OCI-LY1 (cell line): Measurements from ENCODE around the gene RIN1.

ENCODE experiments used
- H2AFZ ChIP-seq: fragments of 200-600 bp; sonication (generic), shearing (Covaris generic); 2 replicates; pipeline ENCODE4 v1.6.0; 2014; ENCODE audit warnings: antibody characterized with exemption, mild to moderate bottlenecking, low read length
- H3F3A ChIP-seq: fragments of 200-600 bp; sonication (generic), shearing (Covaris generic); 2 replicates; pipeline ENCODE4 v1.6.0; 2014; ENCODE audit warnings: mild to moderate bottlenecking, antibody characterized with exemption, low read length, moderate library complexity; ENCODE audit not compliant: insufficient read depth
- H3K27ac ChIP-seq: fragments of 200-600 bp; sonication (generic); 2 replicates; pipeline ENCODE4 v1.5.1; 2014; ENCODE audit warnings: low read length, mixed run types, mild to moderate bottlenecking, low read depth; ENCODE audit not compliant: poor library complexity, severe bottlenecking
- H3K27me3 ChIP-seq: fragments of 200-600 bp; sonication (generic); 2 replicates; pipeline ENCODE4 v1.6.0; 2014; ENCODE audit warnings: antibody characterized with exemption, mild to moderate bottlenecking, low read length, moderate library complexity; ENCODE audit not compliant: insufficient read depth
- H3K36me3 ChIP-seq: fragments of 200-600 bp; sonication (generic); 2 replicates; pipeline ENCODE4 v1.6.1; 2014; ENCODE audit warnings: mild to moderate bottlenecking, antibody characterized with exemption, low read length, moderate library complexity, mixed read lengths; ENCODE audit not compliant: insufficient read depth
- H3K4me1 ChIP-seq: fragments of 200-600 bp; sonication (generic); 2 replicates; pipeline ENCODE4 v1.5.1; 2014; ENCODE audit warnings: mild to moderate bottlenecking, low read length, moderate library complexity; ENCODE audit not compliant: insufficient read depth, severe bottlenecking
- H3K4me2 ChIP-seq: fragments of 200-600 bp; sonication (generic), shearing (Covaris generic); 2 replicates; pipeline ENCODE4 v1.6.1; 2014; ENCODE audit warnings: low read length
- H3K4me3 ChIP-seq: fragments of 200-600 bp; sonication (generic); 2 replicates; pipeline ENCODE4 v1.5.1; 2014; ENCODE audit warnings: low read length, low read depth, mild to moderate bottlenecking, mixed read lengths; ENCODE audit not compliant: poor library complexity, severe bottlenecking
- H3K79me2 ChIP-seq: fragments of 200-600 bp; shearing (Covaris generic); 2 replicates; pipeline ENCODE4 v1.6.1; 2016; ENCODE audit warnings: mixed run types, low read length, mixed read lengths; ENCODE audit not compliant: insufficient read depth
- H3K9ac ChIP-seq: fragments of 200-600 bp; sonication (generic), shearing (Covaris generic); 2 replicates; pipeline ENCODE4 v1.6.1; 2014; ENCODE audit warnings: mild to moderate bottlenecking, low read length, mixed read lengths
- H3K9me2 ChIP-seq: fragments of 200-600 bp; sonication (generic), shearing (Covaris generic); 2 replicates; pipeline ENCODE4 v1.6.1; 2014; ENCODE audit warnings: low read depth, mild to moderate bottlenecking, low read length, mixed read lengths
- H3K9me3 ChIP-seq: fragments of 200-600 bp; shearing (Covaris generic); 2 replicates; pipeline ENCODE4 v1.6.1; 2014; ENCODE audit warnings: low read length, mixed read lengths
- H4K20me1 ChIP-seq: fragments of 200-600 bp; sonication (generic), shearing (Covaris generic); 2 replicates; pipeline ENCODE4 v1.6.0; 2016; ENCODE audit warnings: mild to moderate bottlenecking, low read length; ENCODE audit not compliant: insufficient read depth
- CTCF ChIP-seq: fragments of 200-600 bp; sonication (generic), shearing (Covaris generic); IDR thresholded peaks from 2 replicates; pipeline ENCODE4 v1.5.1; 2017; ENCODE audit warnings: mild to moderate bottlenecking, antibody characterized with exemption, low read length, moderate library complexity, mixed read lengths
- EZH2 ChIP-seq: fragments of 200-600 bp; sonication (generic), shearing (Covaris generic); IDR thresholded peaks from 2 replicates; pipeline ENCODE4 v1.8.0; 2017; ENCODE audit warnings: borderline replicate concordance, mixed run types, mild to moderate bottlenecking, antibody characterized with exemption, low read length, moderate library complexity, mixed read lengths

RIN1 gene

GRCh38 chr11:66341502-66342126 is 5.4 kb upstream of the RIN1 start:
- H3K36me3 ChIP-seq = peaks cover 51% of the 10 kb centered on the region
- H3K27ac ChIP-seq = no peak overlapping the region
- peaks cover 29% of the 10 kb centered on the region for H3K4me1 ChIP-seq

DNA sequence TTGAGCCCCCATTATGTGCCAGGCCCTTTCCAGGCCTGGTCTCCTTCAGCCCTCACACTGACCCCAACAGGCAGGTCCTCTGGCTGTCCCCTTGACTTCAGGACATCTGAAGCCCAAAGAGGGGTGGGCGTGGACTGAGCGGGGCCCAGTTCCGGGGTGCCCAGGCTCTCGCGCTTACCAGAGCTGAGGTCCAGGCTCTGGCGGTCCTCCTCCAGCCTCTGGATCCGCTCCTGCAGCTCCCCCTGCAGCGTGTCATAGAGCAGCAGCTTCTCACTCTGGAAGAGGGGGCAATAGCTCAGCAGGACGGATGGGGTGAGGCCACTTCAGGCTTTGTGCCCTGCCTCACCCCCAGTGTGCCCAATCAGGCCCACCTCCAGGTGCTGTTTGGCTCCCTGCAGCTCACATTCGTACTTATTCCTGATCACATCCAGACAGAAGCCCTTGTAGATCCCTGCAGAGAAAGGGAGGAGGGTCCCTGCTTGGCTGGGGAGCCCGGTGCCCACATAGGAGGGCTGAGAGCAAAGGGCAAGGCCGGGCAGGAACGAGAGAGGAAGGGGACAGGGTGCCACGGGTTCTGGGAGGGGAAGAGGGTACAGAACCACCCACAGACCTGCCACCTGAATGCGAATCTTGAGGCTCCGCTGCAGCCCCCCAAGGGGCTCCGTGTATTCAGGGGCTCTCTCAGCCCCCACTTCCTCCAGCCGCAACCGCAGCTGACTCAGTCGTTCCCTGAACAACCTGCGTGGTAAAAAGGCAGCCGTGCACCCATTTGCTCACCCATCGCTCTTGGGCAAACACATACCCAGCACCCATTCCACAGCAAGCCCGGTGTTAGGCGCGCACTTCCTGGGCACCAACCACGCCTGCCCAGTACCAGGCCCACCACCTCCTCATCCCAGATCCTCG is 4.6 kb upstream of the RIN1 start:
- H3F3A ChIP-seq = 0 out of 2 replicates have a peak, but pooled peaks cover 4% of the 10 kb centered on the region
- H3K4me1 ChIP-seq = peaks cover 22% of the 10 kb centered on the region
- H3K4me2 ChIP-seq = no peak overlapping the region
- no peak overlapping the region for H3K27ac ChIP-seq
- H3K79me2 ChIP-seq = peaks cover 9% of the 10 kb centered on the region
- no peak for TF ChIP-seq CTCF
- TF ChIP-seq EZH2 = no peak
- peaks cover 51% of the 10 kb centered on the region for H3K36me3 ChIP-seq
- H4K20me1 ChIP-seq = no peaks in the 10 kb centered on the region
- H3K9ac ChIP-seq = no peak overlapping the region
- no peak overlapping the region for H3K4me3 ChIP-seq
- no peak overlapping the region for H2AFZ ChIP-seq
- no peaks in the 10 kb centered on the region for H3K9me2 ChIP-seq
- H3K9me3 ChIP-seq = no peaks in the 10 kb centered on the region
- no peaks in the 10 kb centered on the region for H3K27me3 ChIP-seq

More at GRCh38 chr11:66341502-66342126, 5.4 kb upstream of the RIN1 start:
- H3K9me3 ChIP-seq = no peaks in the 10 kb centered on the region
- no peaks in the 10 kb centered on the region for H3K27me3 ChIP-seq
- TF ChIP-seq EZH2 (no peak), CTCF (no peak)
- peaks cover 9% of the 10 kb centered on the region for H3K79me2 ChIP-seq
- no peak overlapping the region for H2AFZ ChIP-seq
- no peaks in the 10 kb centered on the region for H3K9me2 ChIP-seq
- no peak overlapping the region for H3K4me3 ChIP-seq
- no peak overlapping the region for H3K4me2 ChIP-seq
- H3F3A ChIP-seq = 0 out of 2 replicates have a peak, but pooled peaks cover 4% of the 10 kb centered on the region
- no peak overlapping the region for H3K9ac ChIP-seq
- H4K20me1 ChIP-seq = no peaks in the 10 kb centered on the region

DNA sequence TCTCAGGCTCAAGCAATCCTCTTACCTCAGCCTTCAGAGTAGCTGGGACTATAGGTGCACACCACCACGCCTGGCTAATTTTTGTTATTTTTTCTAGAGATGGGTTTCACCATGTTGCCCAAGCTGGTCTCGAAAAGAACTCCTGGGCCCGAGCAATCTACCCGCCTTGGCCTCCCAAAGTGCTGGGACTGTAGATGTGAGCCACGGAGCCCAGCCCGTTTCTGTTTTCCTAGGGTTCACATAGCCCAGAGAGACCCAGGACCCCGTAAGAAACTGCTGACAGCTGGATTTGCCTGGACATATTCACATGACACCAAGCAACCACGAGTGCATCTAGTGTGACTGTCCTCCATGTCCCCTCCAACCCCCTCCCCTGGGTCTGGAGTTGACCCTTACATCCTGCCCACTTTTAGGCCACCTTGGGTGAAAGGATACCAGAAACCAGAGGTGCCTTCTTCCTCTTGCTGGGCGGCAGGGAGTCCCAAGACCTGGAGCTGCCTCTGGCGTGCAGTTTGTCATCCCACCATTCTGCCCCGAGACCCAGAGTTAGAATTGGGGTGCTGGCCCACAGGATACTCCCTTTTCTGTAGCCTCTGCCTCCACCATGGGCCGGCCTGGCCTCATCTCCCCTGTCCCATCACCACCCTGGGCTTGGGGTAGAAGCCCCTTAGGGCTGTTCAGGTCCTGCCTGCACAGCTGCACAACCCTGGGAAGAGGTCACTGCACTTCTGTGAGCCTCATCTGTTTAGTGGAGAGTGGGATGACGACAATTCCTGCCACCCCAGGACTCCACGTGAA is 3.7 kb upstream of the RIN1 start:
- Histone ChIP-seq H2AFZ (no peak overlapping the region), H3K9me3 (no peaks in the 10 kb centered on the region), H3K9ac (no peak overlapping the region), H3K27me3 (no peaks in the 10 kb centered on the region; the same call in 1 of the 2 replicates), H3F3A (no peaks in the 10 kb centered on the region), H3K4me2 (no peak overlapping the region), H3K36me3 (peaks cover 51% of the 10 kb centered on the region), H3K4me1 (peaks cover 14% of the 10 kb centered on the region), H3K79me2 (peaks cover 9% of the 10 kb centered on the region), H3K27ac (no peak overlapping the region), H3K9me2 (no peaks in the 10 kb centered on the region), H3K4me3 (no peak overlapping the region), H4K20me1 (no peaks in the 10 kb centered on the region)
- TF ChIP-seq CTCF = no peak
- TF ChIP-seq EZH2 = no peak
